ENCODE measurements around the gene HERC2. TPM values are rescaled to one million over a fixed set of nuclear protein-coding genes. Genes with fewer than 3 reads are reported as not detected.

The HERC2 gene
- total and polyA plus RNA-seq, 2 of the 8 experiments (the other 6 are each of a cell fraction or from before 2014, with no cell fraction given) = 83.0 to 88.7 TPM

GRCh38 chr15:28081594-28081993 is 240.4 kb downstream of the HERC2 start (continued):
- no peak for TF ChIP-seq CTCF (IDR thresholded peaks at IDR 0.05; ENCODE audit: control extremely low read depth in 1 of 3, insufficient read depth in 1 of 3, low read depth in 1 of 3, low read length in 3 of 3)
- no peak for TF ChIP-seq RXRA (IDR thresholded peaks at IDR 0.05; ENCODE audit: insufficient read depth, low read depth, low read length)
